ENCODE results near the gene MRPS5.

MRPS5 gene

DNA sequence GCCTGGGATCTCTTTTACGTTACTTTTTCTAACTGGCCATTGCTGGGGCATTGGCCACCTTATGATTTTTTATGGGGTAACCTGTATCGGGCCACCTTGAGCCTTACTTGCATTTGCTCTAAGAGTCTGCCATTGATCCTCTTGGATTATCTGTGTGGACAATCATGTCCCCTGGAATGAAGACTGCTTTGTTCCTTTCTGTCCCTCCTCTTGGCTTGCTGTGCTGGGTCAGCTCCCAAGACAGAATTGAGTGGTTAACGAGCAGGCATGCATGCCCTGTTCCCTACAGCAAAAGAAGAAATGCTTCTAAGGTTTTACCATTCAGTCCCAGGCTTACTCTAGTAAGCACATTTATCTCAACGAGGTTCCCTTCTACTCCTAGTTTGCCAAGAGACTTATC, 49.8 kb downstream of the MRPS5 start:
- TF ChIP-seq CTCF (IDR thresholded peaks at IDR 0.05) = no peak
- Histone ChIP-seq H3K27ac (no peak overlapping the region), H3K4me3 (no peak overlapping the region)
- no peak for DNase-seq (ENCODE audit: low spot score)

- H3K27ac ChIP-seq = no peak overlapping the region
- DNase-seq (ENCODE audit: low spot score) = no peak
- no peak overlapping the region for H3K4me3 ChIP-seq
- TF ChIP-seq CTCF (IDR thresholded peaks at IDR 0.05) = no peak
Observed at GRCh38 chr2:95069465-95069864, 52.1 kb downstream of the MRPS5 start.

DNA sequence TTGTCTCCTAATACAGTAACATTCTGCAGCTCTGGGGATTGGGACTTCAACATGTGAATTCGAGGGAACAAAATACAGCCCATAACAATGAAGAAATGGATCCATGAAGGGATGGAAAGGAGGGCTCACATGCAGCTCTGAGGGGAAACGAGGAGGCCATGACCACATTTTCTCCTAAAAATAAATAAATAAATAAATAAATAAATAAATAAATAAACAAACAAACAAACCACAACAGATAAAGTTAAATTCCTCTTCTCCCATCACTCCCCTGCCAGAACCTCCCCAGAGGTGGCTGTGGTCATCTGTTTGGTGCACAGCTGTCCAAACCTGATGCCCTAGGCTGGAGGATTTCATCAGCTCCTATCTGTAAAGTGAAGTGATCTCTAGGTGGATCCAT, 53.4 kb downstream of the MRPS5 start:
- H3K4me3 ChIP-seq = no peak overlapping the region
- DNase-seq (ENCODE audit: low spot score) = no peak
- no peak overlapping the region for H3K27ac ChIP-seq
- TF ChIP-seq CTCF (IDR thresholded peaks at IDR 0.05) = no peak

GRCh38 chr2:95063086-95063958, 58.3 kb downstream of the MRPS5 start:
- peak; percentile 62 for DNase-seq (ENCODE audit: low spot score)
- TF ChIP-seq CTCF (IDR thresholded peaks at IDR 0.05) = no peak
- Histone ChIP-seq H3K27ac (no peak overlapping the region), H3K4me3 (no peak overlapping the region)

DNA sequence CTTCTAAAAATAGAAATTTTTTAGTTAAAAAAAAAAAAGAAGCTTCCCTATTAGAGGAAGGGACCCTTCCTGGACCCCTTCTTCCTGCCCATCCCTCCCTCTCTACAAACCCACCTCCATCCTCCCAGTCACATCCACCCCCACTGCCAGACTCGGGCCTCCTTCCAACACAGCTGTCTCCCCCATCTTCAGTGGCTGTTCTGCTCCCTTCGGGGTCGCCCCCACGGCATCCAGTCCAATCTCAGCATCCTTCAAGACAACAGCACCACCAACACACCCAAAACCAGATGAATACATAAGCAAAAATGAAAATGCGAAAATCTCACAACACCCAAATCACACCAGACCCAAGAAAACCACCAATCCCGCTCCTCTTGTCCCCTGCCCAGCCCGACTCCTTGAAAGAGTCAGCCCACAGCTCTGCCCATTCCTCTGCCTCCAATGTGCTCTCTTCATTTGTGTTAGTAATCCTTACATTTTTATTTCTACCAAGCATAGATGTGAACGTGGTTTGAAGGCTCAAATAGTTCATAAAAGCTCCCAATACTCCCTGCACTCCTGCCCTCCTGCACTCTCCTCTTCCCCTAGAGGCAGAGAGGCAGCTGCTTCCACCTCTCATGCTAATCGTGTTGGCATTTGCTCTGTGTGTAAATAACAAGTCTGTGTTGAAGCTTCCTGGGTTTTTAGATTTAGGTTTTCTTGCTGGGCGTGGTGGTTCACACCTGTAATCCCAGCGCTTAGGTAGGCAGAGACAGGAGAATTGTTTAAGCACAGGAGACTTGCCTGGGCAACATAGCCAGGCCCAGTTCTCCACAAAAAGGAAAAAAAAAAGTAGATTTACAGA, 59.1 kb downstream of the MRPS5 start:
- no peak overlapping the region for H3K4me3 ChIP-seq
- H3K27ac ChIP-seq = no peak overlapping the region
- peak; percentile 33 for DNase-seq (ENCODE audit: low spot score)
- TF ChIP-seq CTCF (IDR thresholded peaks at IDR 0.05) = no peak

DNA sequence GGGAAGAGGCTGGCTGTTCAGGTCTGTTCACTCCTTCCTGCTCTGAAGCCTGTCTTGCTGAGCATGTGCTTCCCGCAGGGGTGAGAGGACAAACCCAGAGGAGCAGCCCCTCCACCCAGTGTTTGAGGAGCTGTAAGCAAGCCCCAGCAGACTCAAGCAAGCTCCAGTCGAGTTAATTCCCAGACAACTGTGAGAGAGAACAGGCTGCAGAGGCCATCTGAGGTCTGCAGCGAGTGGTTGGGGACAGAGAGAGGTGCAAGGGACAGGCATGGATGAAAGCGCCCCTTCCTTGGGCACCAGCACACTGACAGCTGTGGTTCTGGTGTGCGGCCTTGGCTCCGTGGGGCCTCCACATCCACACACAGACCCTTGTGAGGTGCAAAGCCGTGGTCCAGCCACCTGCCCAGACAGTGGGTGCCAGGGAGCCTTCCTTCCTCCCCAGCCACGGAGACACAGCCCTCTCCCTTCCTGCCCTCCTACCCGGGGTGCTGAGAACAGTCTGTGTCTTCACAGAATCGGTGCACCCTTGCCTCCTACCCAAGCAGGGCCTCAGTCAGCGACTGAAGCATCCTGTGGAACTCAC, 59.9 kb downstream of the MRPS5 start:
- no peak overlapping the region for H3K4me3 ChIP-seq
- TF ChIP-seq CTCF (IDR thresholded peaks at IDR 0.05) = no peak
- peak; percentile 64 for DNase-seq (ENCODE audit: low spot score)
- H3K27ac ChIP-seq = no peak overlapping the region
